GM06990 (cell line): ENCODE results near the gene TMEM253.

Experiments
- DNase-seq: peaks from one replicate; pipeline ENCODE4 v3.0.0-alpha.2; 2011; ENCODE audit not compliant: insufficient read length; ENCODE audit errors: extremely low read depth
- H3K27me3 ChIP-seq: replicated peaks from 2 replicates; pipeline ENCODE4 v1.6.0; 2011; ENCODE audit warnings: low read length; ENCODE audit not compliant: control insufficient read depth, insufficient read depth
- H3K36me3 ChIP-seq: 2 replicates; pipeline ENCODE4 v1.5.1; 2011; ENCODE audit warnings: low read length; ENCODE audit not compliant: control insufficient read depth, insufficient read depth
- H3K4me3 ChIP-seq: replicated peaks from 2 replicates; pipeline ENCODE4 v1.5.1; 2011; ENCODE audit warnings: low read depth, mild to moderate bottlenecking, control low read depth, low read length
- TF ChIP-seq, protein P1 (sequence below): IDR thresholded peaks from 2 replicates; pipeline ENCODE4 v1.5.1; 2011; ENCODE audit warnings: low read length, control low read depth, mild to moderate bottlenecking, inconsistent platforms; ENCODE audit not compliant: insufficient read depth, poor library complexity, severe bottlenecking

The TMEM253 gene

DNA sequence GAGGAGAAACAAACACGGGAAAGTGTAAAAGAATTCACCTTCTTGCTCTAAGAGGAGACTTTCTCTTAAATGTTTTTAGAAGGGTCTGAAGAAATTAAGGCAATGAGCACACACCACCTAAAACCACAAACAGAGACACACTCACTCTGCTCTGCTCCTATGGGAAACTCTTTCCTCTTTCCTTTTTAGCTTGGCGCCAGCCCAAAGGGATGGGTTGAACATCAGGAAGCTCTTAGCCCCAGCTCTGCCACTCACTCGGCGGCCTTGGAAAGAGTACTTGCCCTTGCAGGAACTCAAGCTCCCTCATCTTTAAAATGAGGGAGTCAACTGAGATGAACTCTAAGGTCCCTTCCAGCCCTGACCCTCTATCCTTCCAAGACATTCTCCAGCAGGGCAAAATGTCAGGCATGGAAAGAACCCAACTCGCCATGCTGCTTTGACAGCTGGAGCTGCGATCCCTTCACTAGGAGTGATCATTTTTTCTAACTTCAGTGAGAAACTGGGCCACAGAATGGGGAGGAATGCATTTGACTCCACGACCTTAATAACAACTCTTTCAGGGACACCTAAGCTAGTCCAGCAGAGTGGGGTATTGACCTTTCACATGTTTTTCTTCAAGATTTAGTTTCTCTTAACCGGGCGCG, 44.2 kb upstream of the TMEM253 start:
- TF ChIP-seq, protein P1, sequence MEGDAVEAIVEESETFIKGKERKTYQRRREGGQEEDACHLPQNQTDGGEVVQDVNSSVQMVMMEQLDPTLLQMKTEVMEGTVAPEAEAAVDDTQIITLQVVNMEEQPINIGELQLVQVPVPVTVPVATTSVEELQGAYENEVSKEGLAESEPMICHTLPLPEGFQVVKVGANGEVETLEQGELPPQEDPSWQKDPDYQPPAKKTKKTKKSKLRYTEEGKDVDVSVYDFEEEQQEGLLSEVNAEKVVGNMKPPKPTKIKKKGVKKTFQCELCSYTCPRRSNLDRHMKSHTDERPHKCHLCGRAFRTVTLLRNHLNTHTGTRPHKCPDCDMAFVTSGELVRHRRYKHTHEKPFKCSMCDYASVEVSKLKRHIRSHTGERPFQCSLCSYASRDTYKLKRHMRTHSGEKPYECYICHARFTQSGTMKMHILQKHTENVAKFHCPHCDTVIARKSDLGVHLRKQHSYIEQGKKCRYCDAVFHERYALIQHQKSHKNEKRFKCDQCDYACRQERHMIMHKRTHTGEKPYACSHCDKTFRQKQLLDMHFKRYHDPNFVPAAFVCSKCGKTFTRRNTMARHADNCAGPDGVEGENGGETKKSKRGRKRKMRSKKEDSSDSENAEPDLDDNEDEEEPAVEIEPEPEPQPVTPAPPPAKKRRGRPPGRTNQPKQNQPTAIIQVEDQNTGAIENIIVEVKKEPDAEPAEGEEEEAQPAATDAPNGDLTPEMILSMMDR, result no peak
- DNase-seq, result no peak
- Histone ChIP-seq H3K36me3 (no peaks in the 10 kb centered on the region), H3K27me3 (no peaks in the 10 kb centered on the region), H3K4me3 (no peak overlapping the region)

DNA sequence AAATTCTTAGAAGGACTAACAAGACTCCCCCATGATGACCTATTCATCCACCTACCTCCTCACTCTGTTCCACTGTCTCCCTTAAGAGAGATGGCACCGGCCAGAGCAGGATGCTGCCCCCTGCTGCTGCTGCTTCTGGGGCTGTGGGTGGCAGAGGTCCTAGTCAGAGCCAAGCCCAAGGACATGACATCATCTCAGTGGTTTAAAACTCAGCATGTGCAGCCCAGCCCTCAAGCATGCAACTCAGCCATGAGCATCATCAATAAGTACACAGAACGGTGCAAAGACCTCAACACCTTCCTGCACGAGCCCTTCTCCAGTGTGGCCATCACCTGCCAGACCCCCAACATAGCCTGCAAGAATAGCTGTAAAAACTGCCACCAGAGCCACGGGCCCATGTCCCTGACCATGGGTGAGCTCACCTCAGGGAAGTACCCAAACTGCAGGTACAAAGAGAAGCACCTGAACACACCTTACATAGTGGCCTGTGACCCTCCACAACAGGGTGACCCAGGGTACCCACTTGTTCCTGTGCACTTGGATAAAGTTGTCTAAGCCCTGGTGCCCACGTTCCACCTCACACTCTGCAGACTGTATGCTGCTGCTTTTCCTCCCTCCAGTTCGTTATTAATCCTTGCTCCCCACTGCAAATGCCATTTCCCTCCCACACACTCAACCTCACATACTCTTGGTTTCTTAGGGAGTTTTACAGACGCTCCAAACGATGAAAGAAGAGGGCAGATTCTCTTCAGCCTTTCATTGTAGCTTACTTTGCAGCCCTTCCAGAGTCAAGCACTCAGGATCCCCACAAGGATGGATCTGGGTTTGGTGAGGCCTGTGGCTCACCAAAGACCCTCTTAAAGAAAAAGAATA, 42.8 kb upstream of the TMEM253 start, which contains the start of gene RNASE8:
RNASE8 (plus strand) TSS at position 20 of the 873 bp plus-strand sequence; CDS start at position 91, 71 bp downstream.
- DNase-seq, result no peak
- no peaks in the 10 kb centered on the region for H3K36me3 ChIP-seq
- TF ChIP-seq, protein P1, result peak; percentile 36
- no peak within 1 kb of the TSS for H3K4me3 ChIP-seq
- H3K27me3 ChIP-seq, result no peaks in the 10 kb centered on the region

DNA sequence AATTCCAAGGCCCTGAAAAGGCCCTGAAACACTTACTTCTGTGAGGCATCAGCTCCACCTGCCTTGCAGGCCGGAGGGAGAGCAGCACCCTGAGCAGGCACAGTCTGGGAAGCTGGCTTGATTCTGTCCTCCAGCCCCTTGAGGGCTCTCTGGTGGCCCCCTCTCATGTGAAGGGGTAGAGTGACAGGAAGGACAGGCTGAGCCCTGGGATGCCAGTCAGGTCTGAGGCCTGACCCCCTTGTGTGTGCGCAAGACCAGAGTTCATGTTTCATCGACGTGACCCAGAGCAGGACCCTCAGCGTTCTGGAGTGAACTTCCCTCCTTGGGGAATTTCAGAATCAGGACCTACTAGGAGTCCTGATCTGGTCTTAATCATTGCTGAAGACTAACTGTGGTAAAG, 42.0 kb upstream of the TMEM253 start:
- Histone ChIP-seq H3K27me3 (no peaks in the 10 kb centered on the region), H3K36me3 (no peaks in the 10 kb centered on the region), H3K4me3 (no peak overlapping the region)
- TF ChIP-seq, protein P1, result no peak
- DNase-seq, result no peak

DNA sequence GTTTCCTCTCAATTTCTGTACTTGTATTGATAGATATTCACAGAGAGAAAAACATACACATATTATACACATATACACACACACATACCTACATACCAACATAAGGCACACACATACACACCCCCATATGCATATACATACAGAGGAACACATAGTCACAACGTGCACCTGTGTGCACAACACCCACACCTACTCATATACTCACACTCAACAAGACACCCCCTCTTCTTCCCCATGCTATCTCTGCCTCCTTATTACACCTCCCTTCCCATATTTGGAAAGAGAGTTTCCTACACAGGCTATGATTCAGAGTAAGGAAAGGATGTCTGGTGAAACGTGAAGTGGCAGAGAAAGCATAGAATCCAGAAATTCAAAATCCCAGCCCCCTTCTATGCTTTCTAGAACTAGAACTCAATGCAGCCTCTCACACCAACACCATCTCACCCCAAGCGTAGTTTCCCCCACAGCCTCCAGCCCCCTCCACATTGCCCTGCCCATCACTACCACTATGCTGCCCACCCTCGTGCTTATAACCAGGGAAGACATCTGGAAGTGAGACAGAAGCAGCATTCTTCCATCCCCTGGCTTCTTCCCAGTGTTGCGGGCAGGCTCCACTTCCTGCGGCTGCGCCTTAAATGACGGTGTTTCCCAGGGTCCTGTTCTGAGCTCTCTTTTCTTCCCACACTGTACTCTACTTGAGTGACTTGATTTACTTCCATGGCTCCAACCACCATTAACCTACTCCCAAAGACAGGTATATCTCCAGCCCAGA, 40.8 kb upstream of the TMEM253 start:
- no peak for DNase-seq
- H3K4me3 ChIP-seq, result no peak overlapping the region

More for the DNA sequence above, 40.8 kb upstream of the TMEM253 start:
- TF ChIP-seq, protein P1, result no peak
- no peaks in the 10 kb centered on the region for H3K36me3 ChIP-seq
- H3K27me3 ChIP-seq, result no peaks in the 10 kb centered on the region; the same call in 1 of the 2 replicates
